ENCODE data around the gene PTPN2. TPM values are rescaled to one million over a fixed set of nuclear protein-coding genes. Genes with fewer than 3 reads are reported as not detected.

PTPN2 gene
- total RNA-seq (2022) (58.1 and 61.5 TPM in 2 replicates), Bru-seq, nascent RNA (percentile 89 among the genes with signal in this experiment), BruChase-seq, experiment 1, labeled RNA remaining after a 6-hour chase (percentile 80 among the genes with signal in this experiment), BruChase-seq, experiment 2, labeled RNA remaining after a 2-hour chase (percentile 76 among the genes with signal in this experiment)
- long read RNA-seq, transcript PTPN2-201 (9 exons, 3,467 nt), result minor isoform, 14 of 71 reads
- long read RNA-seq, transcript PTPN2-202 (10 exons, 1,706 nt), result major isoform, 36 of 71 reads
- long read RNA-seq, partial matches to known transcripts, result 5 of 71 reads
- long read RNA-seq, other reads (novel, unspliced or antisense), result 14 of 71 reads

- peaks cover 47% of the 10 kb centered on the region for H3K4me1 Mint-ChIP-seq (ENCODE audit: low read depth, unreplicated experiment)
- peaks cover 27% of the 10 kb centered on the region for H3K36me3 Mint-ChIP-seq (ENCODE audit: insufficient read depth, unreplicated experiment)
- H3K9me3 Mint-ChIP-seq (ENCODE audit: low read depth, unreplicated experiment), result no peaks in the 10 kb centered on the region
- peak within 1 kb of the TSS; percentile 98 for H3K27ac Mint-ChIP-seq (ENCODE audit: unreplicated experiment)
- intact Hi-C loops (cut with micrococcal nuclease; ENCODE audit: unreplicated experiment), result loop anchor here (2.0 kb wide), 1 partner anchor 45 kb away; no protein-coding TSS in a partner anchor
- peak; percentile 90 for DNase-seq
- BruUV-seq (replicated peaks), result no TSS peak
- CTCF ChIA-PET, result interaction anchor here (0.6 to 1.6 kb wide), 7 partner anchors 9 to 509 kb away, joined by 3 to 6 read pairs (median 4); no protein-coding TSS in a partner anchor
- H3K4me3 Mint-ChIP-seq (ENCODE audit: low read depth, unreplicated experiment), result peak within 1 kb of the TSS; percentile 90
- H3K27me3 Mint-ChIP-seq (ENCODE audit: unreplicated experiment), result no peaks in the 10 kb centered on the region
- TF ChIP-seq CTCF (IDR thresholded peaks at IDR 0.05; ENCODE audit: unreplicated experiment), result no peak
Observed at GRCh38 chr18:12883684-12884405, at the start of gene PTPN2. PTPN2 (minus strand) TSS chr18:12884237; CDS start chr18:12884141, 96 bp downstream.

GRCh38 chr18:12933327-12933726 is 49.3 kb upstream of the PTPN2 start:
- no peaks in the 10 kb centered on the region for H3K9me3 Mint-ChIP-seq (ENCODE audit: low read depth, unreplicated experiment)
- no peak overlapping the region for H3K4me3 Mint-ChIP-seq (ENCODE audit: low read depth, unreplicated experiment)
- DNase-seq, result no peak
- H3K27ac Mint-ChIP-seq (ENCODE audit: unreplicated experiment), result no peak overlapping the region
- TF ChIP-seq CTCF (IDR thresholded peaks at IDR 0.05; ENCODE audit: unreplicated experiment), result no peak
- peaks cover 9% of the 10 kb centered on the region for H3K4me1 Mint-ChIP-seq (ENCODE audit: low read depth, unreplicated experiment)
- intact Hi-C loops (cut with micrococcal nuclease; ENCODE audit: unreplicated experiment), result no loop called here
- H3K36me3 Mint-ChIP-seq (ENCODE audit: insufficient read depth, unreplicated experiment), result no peaks in the 10 kb centered on the region
- CTCF ChIA-PET, result interaction anchor here (2.8 kb wide), 1 partner anchor 190 kb away, joined by 26 read pairs; no protein-coding TSS in a partner anchor
- no TSS peak for BruUV-seq (replicated peaks)
- peaks cover 15% of the 10 kb centered on the region for H3K27me3 Mint-ChIP-seq (ENCODE audit: unreplicated experiment)

GRCh38 chr18:12930908-12931307 is 46.9 kb upstream of the PTPN2 start:
- no TSS peak for BruUV-seq (replicated peaks)

More at GRCh38 chr18:12930908-12931307, 46.9 kb upstream of the PTPN2 start:
- peaks cover 9% of the 10 kb centered on the region for H3K4me1 Mint-ChIP-seq (ENCODE audit: low read depth, unreplicated experiment)
- intact Hi-C loops (cut with micrococcal nuclease; ENCODE audit: unreplicated experiment), result no loop called here
- TF ChIP-seq CTCF (IDR thresholded peaks at IDR 0.05; ENCODE audit: unreplicated experiment), result no peak
- H3K4me3 Mint-ChIP-seq (ENCODE audit: low read depth, unreplicated experiment), result no peak overlapping the region
- H3K36me3 Mint-ChIP-seq (ENCODE audit: insufficient read depth, unreplicated experiment), result no peaks in the 10 kb centered on the region
- peaks cover 15% of the 10 kb centered on the region for H3K27me3 Mint-ChIP-seq (ENCODE audit: unreplicated experiment)
- no peaks in the 10 kb centered on the region for H3K9me3 Mint-ChIP-seq (ENCODE audit: low read depth, unreplicated experiment)
- DNase-seq, result no peak
- H3K27ac Mint-ChIP-seq (ENCODE audit: unreplicated experiment), result no peak overlapping the region
- CTCF ChIA-PET, result interaction anchor here (0.6 kb wide), 1 partner anchor 365 kb away, joined by 3 read pairs; no protein-coding TSS in a partner anchor
